ENCODE measurements around the gene OR6N2.

DNA sequence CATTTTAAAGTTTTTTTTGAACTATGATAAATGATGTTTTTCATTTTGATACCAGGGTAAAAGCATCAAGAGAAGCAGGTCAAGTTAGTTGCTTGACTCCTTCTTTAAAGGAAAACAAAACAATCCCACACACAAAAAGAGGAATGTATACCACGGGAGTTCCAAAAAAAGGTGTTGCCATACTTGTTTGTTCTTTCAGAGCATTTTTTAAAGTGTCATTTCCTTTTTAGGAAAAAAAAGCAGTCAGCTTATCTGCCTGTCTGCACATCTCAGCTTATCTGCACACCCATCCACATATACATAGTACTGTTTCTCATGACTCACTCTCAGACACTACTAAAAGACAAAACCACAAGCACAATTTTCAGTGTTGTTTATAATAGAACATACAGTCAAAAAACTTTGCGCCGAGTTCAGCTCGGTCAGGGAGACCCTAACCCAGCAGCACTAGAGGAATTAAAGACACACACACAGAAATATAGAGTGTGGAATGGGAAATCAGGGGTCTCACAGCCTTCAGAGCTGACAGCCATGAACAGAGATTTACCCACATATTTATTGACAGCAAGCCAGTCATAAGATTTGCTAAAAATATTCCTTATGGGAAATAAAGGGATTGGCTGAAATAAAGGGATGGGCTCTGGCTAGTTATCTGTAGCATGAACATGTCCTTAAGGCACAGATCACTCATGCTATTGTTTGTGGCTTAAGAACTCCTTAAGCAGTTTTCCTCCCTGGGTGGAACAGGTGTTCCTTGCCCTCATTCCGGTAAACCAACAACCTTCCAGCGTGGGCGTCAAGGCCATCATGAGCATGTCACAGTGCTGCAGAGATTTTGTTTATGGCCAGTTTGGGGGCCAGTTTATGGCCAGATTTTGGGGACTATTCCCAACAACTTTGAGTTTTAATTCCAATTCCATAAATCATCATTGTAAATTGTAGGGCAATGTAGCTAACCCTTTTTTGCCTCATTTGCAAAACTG lies 38.7 kb upstream of the OR6N2 start:
- TF ChIP-seq SIN3A (IDR thresholded peaks at IDR 0.05; ENCODE audit: borderline replicate concordance, insufficient read depth, low read length) (no peak), POLR2AphosphoS5 (IDR thresholded peaks at IDR 0.05; ENCODE audit: low read depth, low read length) (no peak)

Measured in PFSK-1 (cell line).